HL-60 (cell line): ENCODE measurements around the gene SH3GL2.

Experiments
- CTCF ChIP-seq: IDR thresholded peaks from one replicate; pipeline ENCODE4 v1.5.1; 2011; ENCODE audit warnings: low read length, control low read depth, inconsistent platforms; ENCODE audit not compliant: insufficient read depth
- GABPA ChIP-seq: IDR thresholded peaks from 2 replicates; pipeline ENCODE4 v1.6.1; 2012; ENCODE audit warnings: low read depth
- POLR2AphosphoS5 ChIP-seq: IDR thresholded peaks from 2 replicates; pipeline ENCODE4 v1.6.1; 2012; ENCODE audit warnings: low read depth
- TF ChIP-seq, protein P1 (sequence below): IDR thresholded peaks from 2 replicates; pipeline ENCODE4 v1.6.1; 2012; ENCODE audit warnings: low read depth; ENCODE audit not compliant: insufficient replicate concordance

DNA sequence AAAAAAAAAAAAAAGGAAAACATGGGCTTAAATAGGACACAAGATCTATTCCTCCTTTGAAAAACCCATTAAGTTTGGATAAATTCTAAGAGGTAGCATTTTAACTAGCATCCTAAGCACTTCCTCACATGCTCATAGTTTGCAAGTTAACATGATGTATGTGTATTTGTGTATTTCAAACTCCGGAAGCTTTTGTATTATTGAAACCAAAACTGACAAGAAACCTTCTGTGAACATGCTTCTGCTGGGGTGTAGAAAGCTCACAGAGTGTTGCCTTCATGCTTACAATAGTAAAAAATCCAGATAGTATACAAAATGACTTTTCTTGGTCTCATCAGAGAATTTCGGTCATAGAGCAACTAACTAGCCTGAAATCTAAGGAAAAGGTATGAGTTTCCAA, 103.8 kb downstream of the SH3GL2 start:
- no peak for TF ChIP-seq CTCF
- TF ChIP-seq, protein P1, sequence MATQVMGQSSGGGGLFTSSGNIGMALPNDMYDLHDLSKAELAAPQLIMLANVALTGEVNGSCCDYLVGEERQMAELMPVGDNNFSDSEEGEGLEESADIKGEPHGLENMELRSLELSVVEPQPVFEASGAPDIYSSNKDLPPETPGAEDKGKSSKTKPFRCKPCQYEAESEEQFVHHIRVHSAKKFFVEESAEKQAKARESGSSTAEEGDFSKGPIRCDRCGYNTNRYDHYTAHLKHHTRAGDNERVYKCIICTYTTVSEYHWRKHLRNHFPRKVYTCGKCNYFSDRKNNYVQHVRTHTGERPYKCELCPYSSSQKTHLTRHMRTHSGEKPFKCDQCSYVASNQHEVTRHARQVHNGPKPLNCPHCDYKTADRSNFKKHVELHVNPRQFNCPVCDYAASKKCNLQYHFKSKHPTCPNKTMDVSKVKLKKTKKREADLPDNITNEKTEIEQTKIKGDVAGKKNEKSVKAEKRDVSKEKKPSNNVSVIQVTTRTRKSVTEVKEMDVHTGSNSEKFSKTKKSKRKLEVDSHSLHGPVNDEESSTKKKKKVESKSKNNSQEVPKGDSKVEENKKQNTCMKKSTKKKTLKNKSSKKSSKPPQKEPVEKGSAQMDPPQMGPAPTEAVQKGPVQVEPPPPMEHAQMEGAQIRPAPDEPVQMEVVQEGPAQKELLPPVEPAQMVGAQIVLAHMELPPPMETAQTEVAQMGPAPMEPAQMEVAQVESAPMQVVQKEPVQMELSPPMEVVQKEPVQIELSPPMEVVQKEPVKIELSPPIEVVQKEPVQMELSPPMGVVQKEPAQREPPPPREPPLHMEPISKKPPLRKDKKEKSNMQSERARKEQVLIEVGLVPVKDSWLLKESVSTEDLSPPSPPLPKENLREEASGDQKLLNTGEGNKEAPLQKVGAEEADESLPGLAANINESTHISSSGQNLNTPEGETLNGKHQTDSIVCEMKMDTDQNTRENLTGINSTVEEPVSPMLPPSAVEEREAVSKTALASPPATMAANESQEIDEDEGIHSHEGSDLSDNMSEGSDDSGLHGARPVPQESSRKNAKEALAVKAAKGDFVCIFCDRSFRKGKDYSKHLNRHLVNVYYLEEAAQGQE, result no peak
- no peak for TF ChIP-seq POLR2AphosphoS5
- no peak for TF ChIP-seq GABPA
